Mesodermal cell (in vitro differentiated cells): Measurements from ENCODE around the gene ADAMTS14.

Source experiments
- H3K27ac ChIP-seq: 2 replicates; pipeline ENCODE4 v1.7.0; 2013; ENCODE audit warnings: mild to moderate bottlenecking, low read depth, low read length, moderate library complexity; ENCODE audit not compliant: severe bottlenecking
- H3K36me3 ChIP-seq: 2 replicates; pipeline ENCODE4 v1.7.1; 2013; ENCODE audit warnings: mild to moderate bottlenecking, low read length, moderate library complexity; ENCODE audit not compliant: control insufficient read depth, insufficient read depth
- H3K4me1 ChIP-seq: one replicate; pipeline ENCODE4 v1.7.1; 2013; ENCODE audit warnings: mild to moderate bottlenecking, low read length; ENCODE audit not compliant: insufficient read depth, control insufficient read depth, poor library complexity, severe bottlenecking
- H3K4me3 ChIP-seq: 2 replicates; pipeline ENCODE4 v1.7.0; 2013; ENCODE audit warnings: low read length, control low read depth, mild to moderate bottlenecking; ENCODE audit not compliant: insufficient read depth, poor library complexity, severe bottlenecking; ENCODE audit errors: extremely low read depth
- H3K9me3 ChIP-seq: 2 replicates; pipeline ENCODE4 v1.7.1; 2013; ENCODE audit warnings: mild to moderate bottlenecking, low read length, moderate library complexity; ENCODE audit not compliant: control insufficient read depth
- WGBS, 2 experiments: methylation state at CpG; one replicate each; pipeline ENCODE4 v1.1.5; 2013; ENCODE audit warnings: missing lambda C conversion rate in 2 of 2; ENCODE audit not compliant: insufficient coverage in 2 of 2; 5-methylcytosine and 5-hydroxymethylcytosine counted together

Gene ADAMTS14

GRCh38 chr10:70668454-70668970 is 3.8 kb upstream of the ADAMTS14 start:
- WGBS, 2 experiments, result 90 to 93% methylated on average over 3 to 10 of the region's 10 CpGs
- H3K27ac ChIP-seq, result no peak overlapping the region
- no peaks in the 10 kb centered on the region for H3K36me3 ChIP-seq
- H3K4me3 ChIP-seq, result no peak overlapping the region
- no peaks in the 10 kb centered on the region for H3K9me3 ChIP-seq
- H3K4me1 ChIP-seq, result peaks cover 17% of the 10 kb centered on the region

GRCh38 chr10:70669015-70669414 is 3.3 kb upstream of the ADAMTS14 start:
- Histone ChIP-seq H3K27ac (no peak overlapping the region), H3K4me1 (peaks cover 20% of the 10 kb centered on the region), H3K9me3 (no peaks in the 10 kb centered on the region), H3K4me3 (no peak overlapping the region), H3K36me3 (no peaks in the 10 kb centered on the region)

GRCh38 chr10:70669732-70670317 is 2.5 kb upstream of the ADAMTS14 start:
- WGBS, 2 experiments, result 89 to 92% methylated on average over 6 to 7 of the region's 7 CpGs
- no peak overlapping the region for H3K27ac ChIP-seq
- H3K9me3 ChIP-seq, result no peaks in the 10 kb centered on the region
- no peak overlapping the region for H3K4me3 ChIP-seq
- H3K36me3 ChIP-seq, result no peaks in the 10 kb centered on the region
- peaks cover 12% of the 10 kb centered on the region for H3K4me1 ChIP-seq

- H3K4me1 ChIP-seq, result peaks cover 9% of the 10 kb centered on the region
- H3K27ac ChIP-seq, result no peak overlapping the region
- no peaks in the 10 kb centered on the region for H3K9me3 ChIP-seq
- no peaks in the 10 kb centered on the region for H3K36me3 ChIP-seq
- H3K4me3 ChIP-seq, result peak overlapping the region; percentile 31
- WGBS, 2 experiments, result 43% methylated on average over 4 of the region's 5 CpGs; no CpG with 5 or more reads in 1 of the 2 experiments
These were observed 614 bp upstream of the ADAMTS14 start for GRCh38 chr10:70671619-70672164.

- Histone ChIP-seq H3K4me3 (no peak overlapping the region), H3K4me1 (peaks cover 9% of the 10 kb centered on the region), H3K36me3 (no peaks in the 10 kb centered on the region), H3K27ac (no peak overlapping the region), H3K9me3 (no peaks in the 10 kb centered on the region)
- 69 to 73% methylated on average over 10 to 12 of the region's 14 CpGs for WGBS, 2 experiments
These were observed 980 bp downstream of the ADAMTS14 start for GRCh38 chr10:70673043-70673928.

- H3K4me1 ChIP-seq, result peaks cover 9% of the 10 kb centered on the region
- no peaks in the 10 kb centered on the region for H3K9me3 ChIP-seq
- H3K4me3 ChIP-seq, result no peak overlapping the region
- WGBS, 2 experiments, result 85 to 86% methylated on average over 9 of the region's 11 CpGs
- no peaks in the 10 kb centered on the region for H3K36me3 ChIP-seq
- H3K27ac ChIP-seq, result no peak overlapping the region
These were observed 1.7 kb downstream of the ADAMTS14 start for GRCh38 chr10:70673929-70674559.

- 91 to 95% methylated on average over 12 to 22 of the region's 24 CpGs for WGBS, 2 experiments
- H3K36me3 ChIP-seq, result no peaks in the 10 kb centered on the region
- H3K9me3 ChIP-seq, result no peaks in the 10 kb centered on the region
- H3K27ac ChIP-seq, result no peak overlapping the region
- H3K4me1 ChIP-seq, result peaks cover 9% of the 10 kb centered on the region
- no peak overlapping the region for H3K4me3 ChIP-seq
These were observed 2.5 kb downstream of the ADAMTS14 start for GRCh38 chr10:70674560-70675495.

- 72 to 79% methylated on average over 9 to 12 of the region's 14 CpGs for WGBS, 2 experiments
- Histone ChIP-seq H3K36me3 (no peaks in the 10 kb centered on the region), H3K4me3 (no peak overlapping the region)
These were observed 3.3 kb downstream of the ADAMTS14 start for GRCh38 chr10:70675496-70676161.

GRCh38 chr10:70676511-70676910 is 4.2 kb downstream of the ADAMTS14 start:
- Histone ChIP-seq H3K36me3 (no peaks in the 10 kb centered on the region), H3K4me3 (no peak overlapping the region), H3K4me1 (peaks cover 9% of the 10 kb centered on the region), H3K9me3 (no peaks in the 10 kb centered on the region), H3K27ac (no peak overlapping the region)
- 87 to 90% methylated on average over 5 to 6 of the region's 6 CpGs for WGBS, 2 experiments

More at GRCh38 chr10:70675496-70676161, 3.3 kb downstream of the ADAMTS14 start:
- H3K27ac ChIP-seq, result no peak overlapping the region
- H3K9me3 ChIP-seq, result no peaks in the 10 kb centered on the region
- peaks cover 9% of the 10 kb centered on the region for H3K4me1 ChIP-seq
